ENCODE data around the gene EFR3B. TPM values are rescaled to one million over a fixed set of nuclear protein-coding genes. Genes with fewer than 3 reads are reported as not detected.
A peak's percentile ranks its signal among the peaks of the same experiment; 100 is the strongest.

Gene EFR3B
- total RNA-seq, 1 donor from 2014 or later = 0.12 TPM

- H3K9me3 Mint-ChIP-seq = no peaks in the 10 kb centered on the region
- peak; percentile 82 for DNase-seq
- H3K36me3 Mint-ChIP-seq (ENCODE audit: low read depth) = peaks cover 1% of the 10 kb centered on the region
- H3K27me3 Mint-ChIP-seq = peaks cover 48% of the 10 kb centered on the region
- no peak overlapping the region for H3K27ac Mint-ChIP-seq
- no peak overlapping the region for H3K4me3 Mint-ChIP-seq
- H3K4me1 Mint-ChIP-seq = peaks cover 17% of the 10 kb centered on the region
- intact Hi-C loops (cut with micrococcal nuclease) = loop anchor here (1.0 to 5.0 kb wide), 2 partner anchors 30 to 396 kb away; no protein-coding TSS in a partner anchor
Measured at GRCh38 chr2:25165992-25166875, 124.4 kb downstream of the EFR3B start.

DNA sequence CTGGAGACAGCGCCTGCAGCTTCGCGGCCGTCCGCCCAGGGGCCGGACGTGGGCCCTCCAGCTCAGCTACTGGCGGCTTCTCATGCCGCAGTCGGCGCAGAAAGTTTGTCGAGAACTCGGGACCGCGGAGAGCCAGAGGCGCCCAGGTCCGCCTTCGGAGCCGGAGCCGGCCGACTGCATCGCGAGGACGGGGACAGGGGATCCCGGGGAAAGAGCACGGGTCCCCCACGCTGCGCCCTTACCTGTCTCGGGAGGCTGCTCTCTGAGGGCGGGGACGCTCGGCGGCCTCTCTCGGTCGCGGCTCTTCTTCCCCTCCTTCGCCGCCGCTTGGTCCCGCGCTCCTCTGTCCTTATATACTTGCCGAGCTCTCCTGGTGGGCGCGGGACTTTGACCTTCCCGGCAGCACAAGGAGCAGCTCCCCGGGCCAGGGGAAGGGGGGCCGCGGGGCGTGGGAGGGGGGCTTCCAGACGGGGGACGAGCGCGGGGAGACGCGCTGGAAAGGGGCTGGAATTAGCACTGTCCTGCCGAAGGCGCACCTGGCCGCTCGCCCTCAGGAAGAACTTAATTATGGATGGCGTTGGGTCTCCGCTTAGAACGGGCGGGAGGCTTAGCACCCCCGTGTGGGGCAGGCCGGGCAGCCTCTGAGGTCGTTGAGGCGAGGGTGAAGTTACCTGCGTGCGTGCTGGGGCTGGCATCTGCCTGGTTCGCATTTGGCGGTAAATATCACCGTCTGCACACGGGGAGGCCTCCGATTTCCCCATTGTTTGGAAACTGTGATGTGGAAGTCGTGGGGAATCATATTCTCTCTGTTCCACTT, 126.6 kb downstream of the EFR3B start, which contains the start of gene POMC:
Gene POMC, minus strand, starts transcription at position 325 of the 817 bp plus-strand sequence. CDS start 3,808 bp downstream, outside the sequence.
- intact Hi-C loops (cut with micrococcal nuclease) = loop anchor here (5.0 kb wide), 1 partner anchor 394 kb away; no protein-coding TSS in a partner anchor
- Mint-ChIP-seq H3K4me3 (peak within 1 kb of the TSS; percentile 74), H3K4me1 (peaks cover 19% of the 10 kb centered on the region), H3K27me3 (peaks cover 64% of the 10 kb centered on the region), H3K36me3 (ENCODE audit: low read depth) (peaks cover 1% of the 10 kb centered on the region), H3K27ac (no peak within 1 kb of the TSS), H3K9me3 (no peaks in the 10 kb centered on the region)
- DNase-seq = peak; percentile 81

DNA sequence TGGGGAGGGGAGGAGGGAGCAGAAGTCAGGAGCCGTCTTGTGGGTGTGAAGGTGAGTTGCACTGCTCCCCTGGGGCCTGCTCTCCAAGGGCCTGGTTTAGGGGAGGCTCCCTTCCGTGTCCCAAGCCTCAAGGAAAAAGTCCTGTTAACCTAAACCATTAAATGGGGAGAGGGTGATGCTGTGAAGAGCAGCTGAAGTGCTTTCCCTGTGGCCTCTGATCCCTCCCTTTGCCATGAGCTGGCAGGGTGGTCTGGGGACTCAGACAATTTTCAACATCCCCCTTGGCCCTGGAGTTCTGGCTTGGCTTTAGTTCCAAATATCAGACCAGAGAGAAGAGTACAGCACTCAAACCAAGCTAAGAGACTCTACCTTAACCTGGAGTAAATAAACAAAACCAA, 127.2 kb downstream of the EFR3B start:
- no peak for DNase-seq
- H3K27ac Mint-ChIP-seq = no peak overlapping the region
- intact Hi-C loops (cut with micrococcal nuclease) = loop anchor here (5.0 kb wide), 1 partner anchor 393 kb away; no protein-coding TSS in a partner anchor
- no peaks in the 10 kb centered on the region for H3K9me3 Mint-ChIP-seq
- peak overlapping the region; percentile 74 for H3K4me3 Mint-ChIP-seq
- peaks cover 67% of the 10 kb centered on the region for H3K27me3 Mint-ChIP-seq
- H3K4me1 Mint-ChIP-seq = peaks cover 19% of the 10 kb centered on the region
- peaks cover 1% of the 10 kb centered on the region for H3K36me3 Mint-ChIP-seq (ENCODE audit: low read depth)

DNA sequence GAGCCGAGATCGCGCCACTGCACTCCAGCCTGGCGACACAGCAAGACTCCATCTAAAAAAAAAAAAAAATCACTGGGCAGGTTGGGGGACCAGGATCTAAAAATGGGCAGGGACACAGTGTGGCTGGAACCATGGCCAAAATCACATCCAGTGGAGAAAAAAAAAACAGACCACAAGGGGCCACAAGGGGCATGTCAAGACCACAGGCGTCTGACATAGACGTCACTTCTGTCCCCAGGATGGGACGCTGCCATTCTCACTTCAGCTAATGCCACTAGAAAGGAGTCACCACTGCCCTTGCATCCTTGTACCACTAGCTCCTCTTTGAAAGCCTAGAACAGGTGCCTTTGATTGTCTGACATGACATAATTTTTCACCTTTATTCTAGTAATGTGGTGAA, 129.0 kb downstream of the EFR3B start:
- no peak overlapping the region for H3K4me3 Mint-ChIP-seq
- no peaks in the 10 kb centered on the region for H3K9me3 Mint-ChIP-seq
- peaks cover 1% of the 10 kb centered on the region for H3K36me3 Mint-ChIP-seq (ENCODE audit: low read depth)
- peaks cover 67% of the 10 kb centered on the region for H3K27me3 Mint-ChIP-seq
- intact Hi-C loops (cut with micrococcal nuclease) = no loop called here
- DNase-seq = no peak
- no peak overlapping the region for H3K27ac Mint-ChIP-seq
- H3K4me1 Mint-ChIP-seq = peaks cover 16% of the 10 kb centered on the region

GRCh38 chr2:25173719-25174118, 131.8 kb downstream of the EFR3B start:
- H3K9me3 Mint-ChIP-seq = no peaks in the 10 kb centered on the region
- no peak overlapping the region for H3K4me3 Mint-ChIP-seq

DNA sequence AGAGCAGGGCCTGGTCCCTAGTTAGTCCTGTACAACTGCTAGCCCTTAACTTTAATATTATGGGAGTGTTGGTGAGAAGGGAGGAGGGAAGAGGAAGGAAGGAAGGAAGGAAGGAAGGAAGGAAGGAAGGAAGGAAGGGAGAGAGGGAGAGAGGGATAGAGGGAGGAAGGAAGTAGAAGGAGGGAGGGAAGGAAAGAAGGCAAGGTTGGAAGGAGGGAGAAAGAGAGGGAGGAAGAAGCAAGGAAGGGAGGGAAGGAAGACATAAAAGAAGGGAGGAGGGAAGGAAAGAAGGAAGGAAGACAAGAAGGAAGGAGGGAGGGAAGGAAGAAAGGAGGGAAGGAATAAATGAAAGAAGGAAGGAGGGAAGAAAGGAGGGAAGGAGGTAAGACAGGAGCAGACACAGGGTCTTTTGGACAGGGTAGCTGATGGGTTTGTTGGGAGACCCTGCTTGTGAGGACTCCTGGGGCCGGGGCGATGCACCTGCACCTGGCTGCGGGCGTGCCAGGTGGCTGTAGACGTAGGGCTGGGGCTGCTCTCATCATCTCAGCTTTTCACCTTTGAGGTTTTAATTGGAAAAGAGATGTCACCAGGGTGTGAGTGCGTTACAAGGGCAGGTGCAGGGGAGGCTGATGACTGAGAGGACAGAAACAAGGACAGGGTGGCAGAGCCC, 132.5 kb downstream of the EFR3B start:
- intact Hi-C loops (cut with micrococcal nuclease) = no loop called here
- H3K4me3 Mint-ChIP-seq = no peak overlapping the region
- peaks cover 2% of the 10 kb centered on the region for H3K4me1 Mint-ChIP-seq
- H3K27me3 Mint-ChIP-seq = peaks cover 55% of the 10 kb centered on the region
- no peak overlapping the region for H3K27ac Mint-ChIP-seq
- no peaks in the 10 kb centered on the region for H3K9me3 Mint-ChIP-seq
- no peak for DNase-seq
- H3K36me3 Mint-ChIP-seq (ENCODE audit: low read depth) = no peaks in the 10 kb centered on the region

More at GRCh38 chr2:25173719-25174118, 131.8 kb downstream of the EFR3B start:
- no peak for DNase-seq
- Mint-ChIP-seq H3K27ac (no peak overlapping the region), H3K36me3 (ENCODE audit: low read depth) (peaks cover 1% of the 10 kb centered on the region), H3K27me3 (peaks cover 60% of the 10 kb centered on the region), H3K4me1 (peaks cover 5% of the 10 kb centered on the region)
- intact Hi-C loops (cut with micrococcal nuclease) = no loop called here

DNA sequence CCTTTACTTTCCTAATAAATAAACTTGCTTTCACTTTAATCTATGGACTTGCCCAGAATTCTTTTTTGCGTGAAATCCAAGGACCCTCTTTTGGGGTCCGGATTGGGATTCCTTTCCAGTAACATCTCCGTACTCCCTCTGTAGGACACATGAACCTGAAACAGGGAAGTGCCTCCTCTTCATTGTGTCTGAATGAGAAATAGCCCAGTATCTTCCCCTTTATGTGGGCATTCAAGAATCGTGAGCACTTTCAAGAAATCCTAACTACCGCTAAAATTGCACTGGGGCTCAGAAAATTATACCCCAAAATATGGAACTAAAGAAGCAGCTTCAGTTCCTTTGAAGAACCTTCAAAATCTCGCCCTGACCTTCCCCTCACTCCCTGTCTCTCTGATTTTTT, 134.3 kb downstream of the EFR3B start:
- Mint-ChIP-seq H3K27ac (no peak overlapping the region), H3K4me1 (peaks cover 2% of the 10 kb centered on the region), H3K36me3 (ENCODE audit: low read depth) (no peaks in the 10 kb centered on the region), H3K27me3 (peaks cover 38% of the 10 kb centered on the region), H3K9me3 (no peaks in the 10 kb centered on the region), H3K4me3 (no peak overlapping the region)
- intact Hi-C loops (cut with micrococcal nuclease) = no loop called here
- DNase-seq = no peak

- Mint-ChIP-seq H3K27me3 (peaks cover 35% of the 10 kb centered on the region), H3K4me1 (peaks cover 2% of the 10 kb centered on the region), H3K9me3 (no peaks in the 10 kb centered on the region), H3K4me3 (no peak overlapping the region), H3K27ac (no peak overlapping the region), H3K36me3 (ENCODE audit: low read depth) (no peaks in the 10 kb centered on the region)
- intact Hi-C loops (cut with micrococcal nuclease) = no loop called here
- DNase-seq = no peak
Measured at GRCh38 chr2:25176541-25177181, 134.8 kb downstream of the EFR3B start.

DNA sequence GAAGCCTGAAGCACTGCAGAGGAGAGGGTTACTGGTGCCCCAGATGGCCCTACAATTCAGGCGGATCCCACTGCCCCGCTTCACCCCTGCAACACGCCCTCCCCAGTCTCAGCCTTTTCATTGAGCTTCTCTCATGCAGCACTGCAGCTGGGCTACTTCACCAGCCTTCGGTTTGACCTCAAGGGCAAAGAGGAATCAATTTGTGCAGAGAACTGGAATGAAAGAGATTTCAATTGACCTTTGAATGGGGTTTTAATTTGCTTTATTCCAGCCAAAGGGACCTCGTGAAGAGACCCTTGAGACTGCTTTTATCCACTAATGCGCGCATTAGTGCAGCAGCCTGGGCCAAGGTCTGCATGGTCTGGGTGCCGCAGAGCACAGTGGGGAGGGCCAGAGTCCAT, 135.3 kb downstream of the EFR3B start:
- DNase-seq = no peak
- Mint-ChIP-seq H3K4me3 (no peak overlapping the region), H3K9me3 (no peaks in the 10 kb centered on the region), H3K36me3 (ENCODE audit: low read depth) (no peaks in the 10 kb centered on the region), H3K27ac (no peak overlapping the region), H3K4me1 (peaks cover 2% of the 10 kb centered on the region), H3K27me3 (peaks cover 33% of the 10 kb centered on the region)
- intact Hi-C loops (cut with micrococcal nuclease) = no loop called here

DNA sequence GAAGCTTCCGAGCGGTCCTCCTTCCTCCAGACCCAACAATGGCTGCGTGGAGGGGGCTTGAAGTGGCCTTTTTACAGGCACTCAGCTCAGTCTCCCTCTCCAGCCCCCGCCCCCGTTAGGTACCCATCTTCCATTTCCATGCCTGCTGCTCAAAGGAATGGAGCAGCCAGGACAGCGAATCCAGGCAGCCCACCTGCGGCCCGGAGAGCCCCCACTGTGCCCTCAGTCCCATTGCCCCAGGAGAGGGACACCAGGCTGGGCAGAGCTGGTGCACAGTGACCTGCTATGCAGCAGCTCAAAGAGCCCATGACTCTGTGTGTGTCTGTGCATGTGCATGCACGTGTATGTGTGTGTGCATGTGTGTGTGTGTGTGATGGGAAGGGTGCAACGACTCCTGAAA, 137.1 kb downstream of the EFR3B start:
- intact Hi-C loops (cut with micrococcal nuclease) = no loop called here
- H3K27ac Mint-ChIP-seq = no peak overlapping the region
- no peaks in the 10 kb centered on the region for H3K9me3 Mint-ChIP-seq

GRCh38 chr2:25184254-25184653, 142.4 kb downstream of the EFR3B start:
- Mint-ChIP-seq H3K27ac (no peak overlapping the region), H3K9me3 (no peaks in the 10 kb centered on the region), H3K27me3 (peaks cover 14% of the 10 kb centered on the region), H3K4me3 (no peak overlapping the region), H3K4me1 (no peaks in the 10 kb centered on the region), H3K36me3 (ENCODE audit: low read depth) (no peaks in the 10 kb centered on the region)
- DNase-seq = no peak
- intact Hi-C loops (cut with micrococcal nuclease) = no loop called here

More for the DNA sequence above, 137.1 kb downstream of the EFR3B start:
- Mint-ChIP-seq H3K4me1 (no peaks in the 10 kb centered on the region), H3K27me3 (peaks cover 25% of the 10 kb centered on the region), H3K4me3 (no peak overlapping the region), H3K36me3 (ENCODE audit: low read depth) (no peaks in the 10 kb centered on the region)
- no peak for DNase-seq

DNA sequence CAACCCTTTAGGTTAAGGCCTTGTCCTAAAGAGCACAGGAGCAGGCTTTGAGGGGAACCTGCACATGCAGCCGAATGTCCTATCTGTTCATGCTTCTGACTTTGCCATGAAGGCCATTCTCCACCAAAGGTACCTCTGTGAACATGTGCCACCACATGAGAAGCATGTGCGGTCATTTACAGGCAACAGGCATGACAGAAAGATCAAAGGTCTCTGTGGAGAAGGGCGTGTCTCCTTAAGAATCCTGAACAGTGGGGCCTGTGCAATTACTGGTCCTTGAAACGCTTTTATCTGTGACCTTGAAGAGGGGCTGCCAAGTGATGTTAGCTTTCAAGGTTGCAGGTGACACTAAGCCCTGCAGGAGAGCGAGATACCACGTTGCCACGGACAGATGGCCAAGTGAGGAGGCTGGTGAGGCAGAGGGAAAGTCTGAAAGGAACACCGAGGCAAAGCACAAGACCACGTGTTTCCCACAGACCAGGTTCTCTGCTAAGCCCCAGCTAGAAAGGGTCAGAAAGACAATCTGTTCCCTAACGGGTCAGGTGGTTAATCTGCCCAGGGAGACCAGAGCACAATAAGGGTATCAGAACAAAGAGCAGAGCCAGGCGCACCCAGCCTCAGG, 146.0 kb downstream of the EFR3B start:
- no peak overlapping the region for H3K27ac Mint-ChIP-seq
- H3K9me3 Mint-ChIP-seq = no peaks in the 10 kb centered on the region
- no peaks in the 10 kb centered on the region for H3K4me1 Mint-ChIP-seq
- peaks cover 16% of the 10 kb centered on the region for H3K27me3 Mint-ChIP-seq
- no peak for DNase-seq
- intact Hi-C loops (cut with micrococcal nuclease) = no loop called here
- no peaks in the 10 kb centered on the region for H3K36me3 Mint-ChIP-seq (ENCODE audit: low read depth)
- no peak overlapping the region for H3K4me3 Mint-ChIP-seq

DNA sequence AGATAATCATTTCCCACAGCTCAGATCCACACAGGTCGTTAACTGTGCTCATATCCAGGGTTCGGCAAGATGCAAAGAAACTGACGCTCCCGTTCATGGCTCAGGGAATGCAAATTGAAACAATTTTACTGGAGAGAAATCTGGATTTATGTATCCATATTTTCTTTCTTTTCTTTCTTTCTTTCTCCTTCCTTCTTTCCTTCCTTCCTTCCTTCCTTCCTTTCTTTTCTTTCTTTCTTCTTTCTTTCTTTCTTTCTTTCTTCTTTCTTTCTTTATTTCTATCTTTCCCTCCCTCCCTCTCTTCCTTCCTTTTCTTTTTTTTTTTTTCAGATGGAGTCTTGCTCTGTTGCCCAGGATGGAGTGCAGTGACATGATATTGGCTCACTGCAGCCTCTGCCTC, 146.5 kb downstream of the EFR3B start:
- H3K36me3 Mint-ChIP-seq (ENCODE audit: low read depth) = no peaks in the 10 kb centered on the region
- no peaks in the 10 kb centered on the region for H3K9me3 Mint-ChIP-seq
- intact Hi-C loops (cut with micrococcal nuclease) = no loop called here
- H3K27ac Mint-ChIP-seq = no peak overlapping the region
- no peak for DNase-seq
- H3K27me3 Mint-ChIP-seq = peaks cover 16% of the 10 kb centered on the region
- no peaks in the 10 kb centered on the region for H3K4me1 Mint-ChIP-seq
- no peak overlapping the region for H3K4me3 Mint-ChIP-seq

Measured in activated CD4-positive, alpha-beta T cell treated with anti-CD3 and anti-CD28 coated beads, Interleukin-2, amount 10 ng/mL, durations not matched to agents 24 days and 14 days (primary cell).